K562 (cell line): ENCODE data around the gene JAM2.

Experiments used
- BDP1 ChIP-seq: IDR thresholded peaks from 3 replicates; pipeline ENCODE4 v1.6.1; 2011; ENCODE audit not compliant: insufficient read length, insufficient read depth
- CEBPB ChIP-seq: fragments of 450-650 bp; IDR thresholded peaks from 2 replicates; pipeline ENCODE4 v1.6.1; 2016; ENCODE audit warnings: missing genetic modification characterization, missing compliant biosample characterization
- CEBPG ChIP-seq, 3 experiments: fragments of 200-800 bp in 1 of 3; sonication (Bioruptor generic) in 1 of 3; sonication (generic) in 1 of 3; formaldehyde crosslinking in 1 of 3; IDR thresholded peaks in 2 of 3; conservative IDR thresholded peaks in 1 of 3; 2 replicates each; pipeline versions ENCODE4 v1.6.1 to v1.8.0; 2016 to 2022; ENCODE audit warnings: missing compliant biosample characterization in 2 of 3, missing genetic modification characterization in 2 of 3, mild to moderate bottlenecking in 1 of 3, missing genetic modification reagents in 1 of 3
- CGGBP1 ChIP-seq: fragments of 250-450 bp; sonication (Bioruptor Pico); IDR thresholded peaks from 2 replicates; pipeline ENCODE4 v1.9.0; 2021; ENCODE audit warnings: mild to moderate bottlenecking
- CTCF ChIP-seq, 3 experiments: IDR thresholded peaks in 2 of 3; conservative IDR thresholded peaks in 1 of 3; 2 replicates each; pipeline ENCODE4 v1.5.1; 2011 to 2012; ENCODE audit warnings: low read length in 3 of 3, mild to moderate bottlenecking in 3 of 3, control low read depth in 2 of 3, improper control_type of control experiment in 1 of 3, inconsistent platforms in 1 of 3, low read depth in 1 of 3, mixed read lengths in 1 of 3, moderate library complexity in 1 of 3; ENCODE audit not compliant: insufficient read depth in 2 of 3
- EZH2 ChIP-seq: IDR thresholded peaks from 2 replicates; pipeline ENCODE4 v1.6.1; 2012; ENCODE audit warnings: low read depth, mild to moderate bottlenecking, inconsistent platforms, low read length, borderline replicate concordance
- KLF1 ChIP-seq: fragments of 450-650 bp; IDR thresholded peaks from 2 replicates; pipeline ENCODE4 v1.6.1; 2016; ENCODE audit warnings: missing genetic modification characterization, missing compliant biosample characterization
- PCBP2 ChIP-seq: fragments of 200-400 bp; formaldehyde crosslinking; IDR thresholded peaks from 2 replicates; pipeline ENCODE4 v1.6.1; 2018; ENCODE audit warnings: low read length, low read depth, mild to moderate bottlenecking, moderate library complexity; ENCODE audit not compliant: poor library complexity, severe bottlenecking
- RNF2 ChIP-seq: sonication (generic); IDR thresholded peaks from 2 replicates; pipeline ENCODE4 v1.6.1; 2016
- ZFP91 ChIP-seq: sonication (generic); formaldehyde crosslinking; IDR thresholded peaks from 2 replicates; pipeline ENCODE4 v1.8.0; 2022; ENCODE audit warnings: mild to moderate bottlenecking, missing genetic modification reagents
- ZNF707 ChIP-seq: fragments of 250-450 bp; sonication (Bioruptor Pico); conservative IDR thresholded peaks from 2 replicates; pipeline ENCODE4 v1.8.0; 2022; ENCODE audit warnings: inconsistent platforms, mild to moderate bottlenecking, moderate library complexity
- TF ChIP-seq, protein P1 (sequence below), 2 experiments: fragments of 450-650 bp in 1 of 2; sonication (generic) in 1 of 2; formaldehyde crosslinking; conservative IDR thresholded peaks; 2 replicates each; pipeline versions ENCODE4 v1.4.0 to v1.8.1; 2020 to 2022; ENCODE audit warnings: mild to moderate bottlenecking in 1 of 2, missing genetic modification reagents in 1 of 2
- TF ChIP-seq, protein P2 (sequence below): sonication (generic); formaldehyde crosslinking; IDR thresholded peaks from 2 replicates; pipeline ENCODE4 v1.8.0; 2023; ENCODE audit warnings: mild to moderate bottlenecking, missing genetic modification reagents
- TF ChIP-seq, protein P3 (sequence below): sonication (generic); formaldehyde crosslinking; IDR thresholded peaks from 2 replicates; pipeline ENCODE4 v1.8.0; 2022; ENCODE audit warnings: mild to moderate bottlenecking, missing genetic modification reagents

DNA sequence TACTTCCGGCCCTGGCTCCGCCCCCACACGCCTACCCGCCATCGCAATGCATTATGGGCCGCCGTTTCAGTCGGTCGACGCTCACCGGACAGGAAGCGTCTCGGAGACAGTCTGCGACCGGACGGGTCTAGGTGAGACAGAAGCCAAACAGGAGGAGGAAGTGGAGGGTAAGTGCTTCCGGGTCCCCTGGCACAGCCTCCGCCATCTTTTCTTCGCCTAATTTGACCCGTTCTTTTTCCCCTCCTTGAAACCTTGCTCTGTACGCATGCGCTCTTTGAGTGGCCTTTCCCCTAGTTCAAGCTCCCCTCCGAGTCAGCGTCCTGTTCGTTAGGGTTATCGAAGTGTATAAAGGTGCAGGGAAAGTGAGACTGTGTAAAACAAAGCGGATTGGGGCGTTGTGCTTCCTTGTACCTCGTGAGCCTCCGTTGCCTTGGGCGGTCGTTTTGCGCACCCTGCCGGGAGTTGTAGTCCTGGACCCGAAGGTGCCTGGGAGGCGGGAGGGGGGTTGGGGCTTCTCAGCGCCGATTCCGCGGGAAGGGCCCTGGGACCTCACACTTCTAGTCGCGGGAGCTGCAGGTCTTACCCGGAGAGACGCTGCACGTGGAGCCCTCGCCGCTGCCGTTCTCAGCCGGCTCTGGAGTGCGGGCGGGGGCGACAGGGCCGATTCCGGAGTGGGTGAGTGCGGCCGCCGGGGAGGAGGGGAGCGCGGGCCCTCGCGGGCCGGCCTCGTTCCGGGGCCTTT is 96.0 kb downstream of the JAM2 start, which contains the start of the genes ATP5PF and GABPA:
- TF ChIP-seq ZFP91 (no peak; the same call in 1 of the 2 replicates), BDP1 (no peak), EZH2 (no peak), RNF2 (0 out of 2 replicates have a peak, but pooled peaks have one; percentile 31), CEBPB (tag) (no peak), CTCF (IDR thresholded peaks at IDR 0.05 in 2 of 3, conservative IDR thresholded peaks at IDR 0.05 in 1 of 3; ENCODE audit: insufficient read depth in 2 of 3, low read depth in 1 of 3, low read length in 3 of 3) (peak in 1 of 3 experiments; percentile 3; a peak in 2 of 6 replicates), CGGBP1 (CRISPR knock-in tag) (0 out of 2 replicates have a peak, but pooled peaks have one; percentile 26), CEBPG (CRISPR knock-in tag; IDR thresholded peaks at IDR 0.05) (no peak), CEBPG (tag; conservative IDR thresholded peaks at IDR 0.05 in 1 of 2, IDR thresholded peaks at IDR 0.05 in 1 of 2) (no peak), KLF1 (tag) (peak; percentile 89), PCBP2 (no peak), ZNF707 (no peak)
- TF ChIP-seq, protein P1, sequence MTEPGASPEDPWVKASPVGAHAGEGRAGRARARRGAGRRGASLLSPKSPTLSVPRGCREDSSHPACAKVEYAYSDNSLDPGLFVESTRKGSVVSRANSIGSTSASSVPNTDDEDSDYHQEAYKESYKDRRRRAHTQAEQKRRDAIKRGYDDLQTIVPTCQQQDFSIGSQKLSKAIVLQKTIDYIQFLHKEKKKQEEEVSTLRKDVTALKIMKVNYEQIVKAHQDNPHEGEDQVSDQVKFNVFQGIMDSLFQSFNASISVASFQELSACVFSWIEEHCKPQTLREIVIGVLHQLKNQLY (CRISPR knock-in tag; conservative IDR thresholded peaks at IDR 0.05), result 0 out of 4 replicates have a peak, but pooled peaks of 1 of the 2 experiments have one; percentile 60
- TF ChIP-seq, protein P2, sequence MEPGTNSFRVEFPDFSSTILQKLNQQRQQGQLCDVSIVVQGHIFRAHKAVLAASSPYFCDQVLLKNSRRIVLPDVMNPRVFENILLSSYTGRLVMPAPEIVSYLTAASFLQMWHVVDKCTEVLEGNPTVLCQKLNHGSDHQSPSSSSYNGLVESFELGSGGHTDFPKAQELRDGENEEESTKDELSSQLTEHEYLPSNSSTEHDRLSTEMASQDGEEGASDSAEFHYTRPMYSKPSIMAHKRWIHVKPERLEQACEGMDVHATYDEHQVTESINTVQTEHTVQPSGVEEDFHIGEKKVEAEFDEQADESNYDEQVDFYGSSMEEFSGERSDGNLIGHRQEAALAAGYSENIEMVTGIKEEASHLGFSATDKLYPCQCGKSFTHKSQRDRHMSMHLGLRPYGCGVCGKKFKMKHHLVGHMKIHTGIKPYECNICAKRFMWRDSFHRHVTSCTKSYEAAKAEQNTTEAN (CRISPR knock-in tag), result no peak
- TF ChIP-seq, protein P3, sequence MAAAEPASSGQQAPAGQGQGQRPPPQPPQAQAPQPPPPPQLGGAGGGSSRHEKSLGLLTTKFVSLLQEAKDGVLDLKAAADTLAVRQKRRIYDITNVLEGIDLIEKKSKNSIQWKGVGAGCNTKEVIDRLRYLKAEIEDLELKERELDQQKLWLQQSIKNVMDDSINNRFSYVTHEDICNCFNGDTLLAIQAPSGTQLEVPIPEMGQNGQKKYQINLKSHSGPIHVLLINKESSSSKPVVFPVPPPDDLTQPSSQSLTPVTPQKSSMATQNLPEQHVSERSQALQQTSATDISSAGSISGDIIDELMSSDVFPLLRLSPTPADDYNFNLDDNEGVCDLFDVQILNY (CRISPR knock-in tag), result no peak
